Breast epithelium (tissue), 3 donors: ENCODE results near the gene HERC2.
"Not testable (repeated sequence)": the region's sequence is repeated elsewhere in the genome, so short reads cannot be mapped to it uniquely, and the experiment has no call there.

ENCODE experiments used
- POLR2A ChIP-seq: fragments of 450-650 bp; IDR thresholded peaks from one replicate; pipeline ENCODE4 v1.6.1; 2016; ENCODE audit warnings: antibody characterized with exemption, mild to moderate bottlenecking, moderate library complexity
- TF ChIP-seq, protein P1 (sequence below), 3 donors: fragments of 450-650 bp; IDR thresholded peaks; one replicate each; pipeline ENCODE4 v1.5.1; 2016 to 2017; ENCODE audit warnings: antibody characterized with exemption in 3 of 3, mild to moderate bottlenecking in 3 of 3, moderate library complexity in 3 of 3

DNA sequence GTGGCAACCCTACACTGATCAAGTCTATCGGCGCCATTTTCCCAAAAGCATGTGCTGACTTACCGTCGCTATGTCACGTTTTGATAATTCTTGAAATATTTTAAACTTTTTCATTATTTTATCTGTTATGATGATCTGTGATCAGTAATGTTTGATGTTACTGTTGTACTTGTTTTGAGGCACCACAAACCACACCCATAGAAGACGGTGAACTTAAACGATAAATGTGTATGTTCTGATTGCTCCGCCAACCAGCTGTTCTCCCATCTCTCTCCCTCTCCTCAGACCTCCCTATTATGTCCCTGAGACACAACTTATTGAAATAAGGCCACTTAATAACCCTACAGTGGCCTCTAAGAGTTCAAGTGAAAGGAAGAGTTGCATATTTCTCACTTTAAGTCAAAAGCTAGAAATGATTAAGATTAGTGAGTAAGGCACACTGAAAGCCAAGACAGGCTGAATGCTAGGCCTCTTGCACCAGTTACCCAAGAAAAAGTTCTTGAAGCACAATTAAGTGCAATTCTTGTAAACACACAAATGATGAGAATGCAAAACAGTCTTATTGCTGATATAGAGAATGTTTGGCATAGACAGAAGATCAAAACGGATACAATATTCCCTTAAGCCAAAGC, 184.5 kb downstream of the HERC2 start:
- TF ChIP-seq, protein P1, sequence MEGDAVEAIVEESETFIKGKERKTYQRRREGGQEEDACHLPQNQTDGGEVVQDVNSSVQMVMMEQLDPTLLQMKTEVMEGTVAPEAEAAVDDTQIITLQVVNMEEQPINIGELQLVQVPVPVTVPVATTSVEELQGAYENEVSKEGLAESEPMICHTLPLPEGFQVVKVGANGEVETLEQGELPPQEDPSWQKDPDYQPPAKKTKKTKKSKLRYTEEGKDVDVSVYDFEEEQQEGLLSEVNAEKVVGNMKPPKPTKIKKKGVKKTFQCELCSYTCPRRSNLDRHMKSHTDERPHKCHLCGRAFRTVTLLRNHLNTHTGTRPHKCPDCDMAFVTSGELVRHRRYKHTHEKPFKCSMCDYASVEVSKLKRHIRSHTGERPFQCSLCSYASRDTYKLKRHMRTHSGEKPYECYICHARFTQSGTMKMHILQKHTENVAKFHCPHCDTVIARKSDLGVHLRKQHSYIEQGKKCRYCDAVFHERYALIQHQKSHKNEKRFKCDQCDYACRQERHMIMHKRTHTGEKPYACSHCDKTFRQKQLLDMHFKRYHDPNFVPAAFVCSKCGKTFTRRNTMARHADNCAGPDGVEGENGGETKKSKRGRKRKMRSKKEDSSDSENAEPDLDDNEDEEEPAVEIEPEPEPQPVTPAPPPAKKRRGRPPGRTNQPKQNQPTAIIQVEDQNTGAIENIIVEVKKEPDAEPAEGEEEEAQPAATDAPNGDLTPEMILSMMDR (IDR thresholded peaks at IDR 0.05), result not testable (repeated sequence)
- not testable (repeated sequence) for TF ChIP-seq POLR2A
